Panc1 (cell line): ENCODE results near the gene KCNAB3. TPM values are rescaled to one million over a fixed set of nuclear protein-coding genes. Genes with fewer than 3 reads are reported as not detected.

ENCODE experiments used
- ATAC-seq: fragments of 200-7000 bp; cut with Tn5 transposase; 2 replicates; pipeline ENCODE4 v1.9.1; 2020; ENCODE audit warnings: mild to moderate bottlenecking, moderate library complexity
- BruUV-seq: library from RNA; stranded (reverse); fragments of 400-500 nt; replicated peaks from 2 replicates; lab custom pipeline; 2021; lab: Mats Ljungman, UMichigan
- CTCF ChIA-PET: fragments of 300-600 bp; sonication (Branson Sonifier 250); formaldehyde crosslinking; loops from one replicate; lab custom pipeline; 2022; ENCODE audit warnings: antibody characterized with exemption; lab: Charles Lee
- POLR2A ChIA-PET: fragments of 300-600 bp; sonication (Branson Sonifier 250); formaldehyde crosslinking; loops from one replicate; lab custom pipeline; 2022; ENCODE audit warnings: antibody characterized with exemption; lab: Charles Lee
- DNase-seq: peaks from one replicate; pipeline ENCODE4 v3.0.0-alpha.2; 2010; ENCODE audit warnings: low read depth, low spot score
- H3K27ac ChIP-seq: 2 replicates; pipeline ENCODE4 v1.5.1; 2011; ENCODE audit warnings: mild to moderate bottlenecking, low read length, inconsistent platforms
- H3K27me3 ChIP-seq: fragments of 200-500 bp; sonication (Bioruptor generic); 2 replicates; pipeline ENCODE4 v1.6.0; 2014; ENCODE audit warnings: low read length, inconsistent platforms; ENCODE audit not compliant: control insufficient read depth, insufficient read depth
- H3K36me3 ChIP-seq: fragments of 200-500 bp; sonication (Bioruptor generic); 2 replicates; pipeline ENCODE4 v1.5.1; 2014; ENCODE audit warnings: inconsistent platforms, mild to moderate bottlenecking, low read length, moderate library complexity; ENCODE audit not compliant: control insufficient read depth, insufficient read depth
- H3K4me1 ChIP-seq: 2 replicates; pipeline ENCODE4 v1.5.1; 2011; ENCODE audit warnings: inconsistent platforms, mild to moderate bottlenecking, low read length, moderate library complexity; ENCODE audit not compliant: control insufficient read depth, insufficient read depth
- H3K4me3 ChIP-seq, 2 experiments: 2 replicates each; pipeline ENCODE4 v1.5.1; 2011 to 2012; ENCODE audit warnings: low read depth in 2 of 2, low read length in 2 of 2, mild to moderate bottlenecking in 2 of 2, inconsistent platforms in 1 of 2, moderate library complexity in 1 of 2
- H3K9me3 ChIP-seq: fragments of 200-500 bp; sonication (Bioruptor generic); 2 replicates; pipeline ENCODE4 v1.5.1; 2014; ENCODE audit warnings: low read depth, mild to moderate bottlenecking, inconsistent platforms, low read length, moderate library complexity; ENCODE audit not compliant: control insufficient read depth, insufficient read depth
- POLR2AphosphoS5 ChIP-seq: IDR thresholded peaks from 2 replicates; pipeline ENCODE4 v1.6.1; 2012; ENCODE audit warnings: mild to moderate bottlenecking, low read depth, low read length, moderate library complexity
- SIN3A ChIP-seq: IDR thresholded peaks from 2 replicates; pipeline ENCODE4 v1.6.1; 2012; ENCODE audit warnings: low read depth, mild to moderate bottlenecking, low read length, moderate library complexity, borderline replicate concordance; ENCODE audit not compliant: insufficient read depth
- TCF7L2 ChIP-seq: IDR thresholded peaks from 2 replicates; pipeline ENCODE4 v1.6.1; 2011; ENCODE audit warnings: mild to moderate bottlenecking, low read depth, low read length, inconsistent platforms
- in situ Hi-C: cut with HindIII; loops from 2 replicates; pipeline ENCODE4 v1.10.0; 2016; ENCODE audit warnings: low sequenced_read_pairs, low pct_unique_long_range_greater_than_20kb
- intact Hi-C: fragments of 100-400 bp; cut with micrococcal nuclease; formaldehyde crosslinking; loops from one replicate; pipeline ENCODE4 v1.10.0; 2022; ENCODE audit not compliant: unreplicated experiment
- total RNA-seq: library from RNA; stranded (reverse); gene quantifications from one replicate; pipeline ENCODE4 v1.2.1, GENCODE V29; 2021; ENCODE audit not compliant: unreplicated experiment
- TF ChIP-seq, protein P1 (sequence below), 2 experiments: IDR thresholded peaks; 2 replicates each; pipeline ENCODE4 v1.6.1; 2011 to 2012; ENCODE audit warnings: low read depth in 2 of 2, control low read depth in 1 of 2, low read length in 1 of 2, mild to moderate bottlenecking in 1 of 2, moderate library complexity in 1 of 2; ENCODE audit not compliant: insufficient read depth in 1 of 2
- TF ChIP-seq, protein P2 (sequence below): fragments of 450-650 bp; IDR thresholded peaks from 2 replicates; pipeline ENCODE4 v1.5.1; 2017; ENCODE audit warnings: mild to moderate bottlenecking

KCNAB3 gene
- total RNA-seq, 1 experiment from 2014 or later, result 3.5 TPM

DNA sequence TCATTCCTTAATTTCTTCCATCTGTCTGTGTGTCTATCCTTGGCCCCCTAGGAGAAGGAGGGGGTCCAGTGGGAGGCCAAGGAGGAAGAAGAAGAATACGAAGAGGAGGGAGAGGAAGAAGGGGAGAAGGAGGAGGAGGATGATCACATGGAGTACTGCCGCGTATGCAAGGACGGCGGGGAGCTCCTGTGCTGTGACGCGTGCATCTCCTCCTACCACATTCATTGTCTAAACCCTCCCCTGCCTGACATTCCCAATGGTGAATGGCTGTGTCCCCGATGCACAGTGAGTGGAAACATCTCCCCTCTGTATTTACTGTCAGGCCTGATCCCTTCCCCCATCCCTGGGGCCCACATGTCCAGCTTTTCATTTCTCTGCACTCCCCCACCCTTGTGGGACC, 34.8 kb downstream of the KCNAB3 start:
- Histone ChIP-seq H3K27ac (no peak overlapping the region), H3K4me3 (no peak overlapping the region), H3K27me3 (no peaks in the 10 kb centered on the region), H3K9me3 (no peaks in the 10 kb centered on the region), H3K36me3 (peaks cover 13% of the 10 kb centered on the region), H3K4me1 (peaks cover under 1% of the 10 kb centered on the region)
- DNase-seq, result no peak
- ChIA-PET CTCF (no interaction called here), POLR2A (no interaction called here)
- BruUV-seq, result no TSS peak
- intact Hi-C loops (no loop called here), in situ Hi-C loops (no loop called here)
- no peak for TF ChIP-seq POLR2AphosphoS5
- TF ChIP-seq SIN3A, result no peak
- TF ChIP-seq, protein P1, sequence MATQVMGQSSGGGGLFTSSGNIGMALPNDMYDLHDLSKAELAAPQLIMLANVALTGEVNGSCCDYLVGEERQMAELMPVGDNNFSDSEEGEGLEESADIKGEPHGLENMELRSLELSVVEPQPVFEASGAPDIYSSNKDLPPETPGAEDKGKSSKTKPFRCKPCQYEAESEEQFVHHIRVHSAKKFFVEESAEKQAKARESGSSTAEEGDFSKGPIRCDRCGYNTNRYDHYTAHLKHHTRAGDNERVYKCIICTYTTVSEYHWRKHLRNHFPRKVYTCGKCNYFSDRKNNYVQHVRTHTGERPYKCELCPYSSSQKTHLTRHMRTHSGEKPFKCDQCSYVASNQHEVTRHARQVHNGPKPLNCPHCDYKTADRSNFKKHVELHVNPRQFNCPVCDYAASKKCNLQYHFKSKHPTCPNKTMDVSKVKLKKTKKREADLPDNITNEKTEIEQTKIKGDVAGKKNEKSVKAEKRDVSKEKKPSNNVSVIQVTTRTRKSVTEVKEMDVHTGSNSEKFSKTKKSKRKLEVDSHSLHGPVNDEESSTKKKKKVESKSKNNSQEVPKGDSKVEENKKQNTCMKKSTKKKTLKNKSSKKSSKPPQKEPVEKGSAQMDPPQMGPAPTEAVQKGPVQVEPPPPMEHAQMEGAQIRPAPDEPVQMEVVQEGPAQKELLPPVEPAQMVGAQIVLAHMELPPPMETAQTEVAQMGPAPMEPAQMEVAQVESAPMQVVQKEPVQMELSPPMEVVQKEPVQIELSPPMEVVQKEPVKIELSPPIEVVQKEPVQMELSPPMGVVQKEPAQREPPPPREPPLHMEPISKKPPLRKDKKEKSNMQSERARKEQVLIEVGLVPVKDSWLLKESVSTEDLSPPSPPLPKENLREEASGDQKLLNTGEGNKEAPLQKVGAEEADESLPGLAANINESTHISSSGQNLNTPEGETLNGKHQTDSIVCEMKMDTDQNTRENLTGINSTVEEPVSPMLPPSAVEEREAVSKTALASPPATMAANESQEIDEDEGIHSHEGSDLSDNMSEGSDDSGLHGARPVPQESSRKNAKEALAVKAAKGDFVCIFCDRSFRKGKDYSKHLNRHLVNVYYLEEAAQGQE (IDR thresholded peaks at IDR 0.05; ENCODE audit: insufficient read depth in 1 of 2, low read depth in 2 of 2, low read length in 1 of 2), result no peak
- TF ChIP-seq TCF7L2, result no peak
- TF ChIP-seq, protein P2, sequence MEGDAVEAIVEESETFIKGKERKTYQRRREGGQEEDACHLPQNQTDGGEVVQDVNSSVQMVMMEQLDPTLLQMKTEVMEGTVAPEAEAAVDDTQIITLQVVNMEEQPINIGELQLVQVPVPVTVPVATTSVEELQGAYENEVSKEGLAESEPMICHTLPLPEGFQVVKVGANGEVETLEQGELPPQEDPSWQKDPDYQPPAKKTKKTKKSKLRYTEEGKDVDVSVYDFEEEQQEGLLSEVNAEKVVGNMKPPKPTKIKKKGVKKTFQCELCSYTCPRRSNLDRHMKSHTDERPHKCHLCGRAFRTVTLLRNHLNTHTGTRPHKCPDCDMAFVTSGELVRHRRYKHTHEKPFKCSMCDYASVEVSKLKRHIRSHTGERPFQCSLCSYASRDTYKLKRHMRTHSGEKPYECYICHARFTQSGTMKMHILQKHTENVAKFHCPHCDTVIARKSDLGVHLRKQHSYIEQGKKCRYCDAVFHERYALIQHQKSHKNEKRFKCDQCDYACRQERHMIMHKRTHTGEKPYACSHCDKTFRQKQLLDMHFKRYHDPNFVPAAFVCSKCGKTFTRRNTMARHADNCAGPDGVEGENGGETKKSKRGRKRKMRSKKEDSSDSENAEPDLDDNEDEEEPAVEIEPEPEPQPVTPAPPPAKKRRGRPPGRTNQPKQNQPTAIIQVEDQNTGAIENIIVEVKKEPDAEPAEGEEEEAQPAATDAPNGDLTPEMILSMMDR, result no peak
- ATAC-seq, result no peak

- ChIA-PET POLR2A (no interaction called here), CTCF (no interaction called here)
- in situ Hi-C loops (no loop called here), intact Hi-C loops (no loop called here)
- ATAC-seq, result no peak
- H3K27me3 ChIP-seq, result no peaks in the 10 kb centered on the region
- TF ChIP-seq SIN3A, result no peak
- TF ChIP-seq, protein P1 (IDR thresholded peaks at IDR 0.05; ENCODE audit: insufficient read depth in 1 of 2, low read depth in 2 of 2, low read length in 1 of 2), result no peak
- TF ChIP-seq, protein P2, result no peak
- TF ChIP-seq POLR2AphosphoS5, result no peak
- no peak for TF ChIP-seq TCF7L2
- H3K4me3 ChIP-seq, result no peak overlapping the region
- H3K27ac ChIP-seq, result no peak overlapping the region
- TSS peak; percentile 82 for BruUV-seq
- DNase-seq, result no peak
- peaks cover 13% of the 10 kb centered on the region for H3K36me3 ChIP-seq
- H3K9me3 ChIP-seq, result no peaks in the 10 kb centered on the region
- H3K4me1 ChIP-seq, result peaks cover 7% of the 10 kb centered on the region
Observed at GRCh38 chr17:7894226-7894625, 35.4 kb downstream of the KCNAB3 start.
